Measurements from ENCODE around the gene CACNA1B. TPM values are rescaled to one million over a fixed set of nuclear protein-coding genes. Genes with fewer than 3 reads are reported as not detected.

CACNA1B gene
- total RNA-seq, 2 donors from 2014 or later = 3.6 to 7.9 TPM

GRCh38 chr9:138043061-138043410, 165.5 kb downstream of the CACNA1B start:
- Histone ChIP-seq H3K4me3 (ENCODE audit: low read length) (no peak overlapping the region), H3K9ac (ENCODE audit: extremely low read depth, low read length, poor library complexity, severe bottlenecking) (no peak overlapping the region), H3K27ac (ENCODE audit: low read depth, low read length) (no peak overlapping the region), H3K9me3 (ENCODE audit: control insufficient read depth, low read length) (peaks cover 6% of the 10 kb centered on the region), H3K4me1 (ENCODE audit: control insufficient read depth, insufficient read depth, low read length) (no peaks in the 10 kb centered on the region), H3K27me3 (ENCODE audit: control insufficient read depth, insufficient read depth, low read length, poor library complexity, severe bottlenecking) (no peaks in the 10 kb centered on the region), H3K36me3 (ENCODE audit: control insufficient read depth, insufficient read depth, low read length) (no peaks in the 10 kb centered on the region)
- no peak for TF ChIP-seq CTCF (conservative IDR thresholded peaks at IDR 0.05)
- 85 to 100% methylated on average over 5 to 12 of the region's 12 CpGs for WGBS, 2 experiments (ENCODE audit: insufficient coverage in 1 of 2, insufficient read length in 1 of 2)
- Mint-ChIP-seq H3K27ac (no peak overlapping the region), H3K27me3 (ENCODE audit: insufficient read depth) (no peaks in the 10 kb centered on the region), H3K4me1 (peaks cover 27% of the 10 kb centered on the region), H3K36me3 (ENCODE audit: low read depth) (peaks cover 28% of the 10 kb centered on the region), H3K9me3 (no peaks in the 10 kb centered on the region), H3K4me3 (no peak overlapping the region)
- no peak for DNase-seq

GRCh38 chr9:138043411-138044345, 166.1 kb downstream of the CACNA1B start:
- no peak overlapping the region for H3K4me3 ChIP-seq (ENCODE audit: low read length)
- no peaks in the 10 kb centered on the region for H3K9me3 ChIP-seq (ENCODE audit: control insufficient read depth, low read length)
- Mint-ChIP-seq H3K9me3 (no peaks in the 10 kb centered on the region), H3K4me3 (no peak overlapping the region), H3K36me3 (ENCODE audit: low read depth) (peaks cover 31% of the 10 kb centered on the region), H3K4me1 (peaks cover 27% of the 10 kb centered on the region), H3K27ac (no peak overlapping the region), H3K27me3 (ENCODE audit: insufficient read depth) (no peaks in the 10 kb centered on the region)
- WGBS, 2 experiments (ENCODE audit: insufficient coverage in 1 of 2, insufficient read length in 1 of 2) = 91 to 96% methylated on average over 39 to 42 of the region's 42 CpGs
- no peak overlapping the region for H3K27ac ChIP-seq (ENCODE audit: low read depth, low read length)
- H3K27me3 ChIP-seq (ENCODE audit: control insufficient read depth, insufficient read depth, low read length, poor library complexity, severe bottlenecking) = no peaks in the 10 kb centered on the region
- TF ChIP-seq CTCF (conservative IDR thresholded peaks at IDR 0.05) = no peak
- no peak overlapping the region for H3K9ac ChIP-seq (ENCODE audit: extremely low read depth, low read length, poor library complexity, severe bottlenecking)
- peak; percentile 37 for DNase-seq
- no peaks in the 10 kb centered on the region for H3K36me3 ChIP-seq (ENCODE audit: control insufficient read depth, insufficient read depth, low read length)
- H3K4me1 ChIP-seq (ENCODE audit: control insufficient read depth, insufficient read depth, low read length) = no peaks in the 10 kb centered on the region

GRCh38 chr9:138044485-138045383, 167.2 kb downstream of the CACNA1B start:
- 87 to 98% methylated on average over 14 to 18 of the region's 18 CpGs for WGBS, 2 experiments (ENCODE audit: insufficient coverage in 1 of 2, insufficient read length in 1 of 2)
- peaks cover 28% of the 10 kb centered on the region for H3K4me1 Mint-ChIP-seq
- Histone ChIP-seq H3K4me1 (ENCODE audit: control insufficient read depth, insufficient read depth, low read length) (no peaks in the 10 kb centered on the region), H3K36me3 (ENCODE audit: control insufficient read depth, insufficient read depth, low read length) (no peaks in the 10 kb centered on the region), H3K27ac (ENCODE audit: low read depth, low read length) (no peak overlapping the region), H3K4me3 (ENCODE audit: low read length) (no peak overlapping the region), H3K27me3 (ENCODE audit: control insufficient read depth, insufficient read depth, low read length, poor library complexity, severe bottlenecking) (no peaks in the 10 kb centered on the region), H3K9ac (ENCODE audit: extremely low read depth, low read length, poor library complexity, severe bottlenecking) (no peak overlapping the region), H3K9me3 (ENCODE audit: control insufficient read depth, low read length) (no peaks in the 10 kb centered on the region)
- TF ChIP-seq CTCF (conservative IDR thresholded peaks at IDR 0.05) = no peak
- no peak overlapping the region for H3K27ac Mint-ChIP-seq
- H3K36me3 Mint-ChIP-seq (ENCODE audit: low read depth) = peaks cover 33% of the 10 kb centered on the region
- H3K27me3 Mint-ChIP-seq (ENCODE audit: insufficient read depth) = no peaks in the 10 kb centered on the region
- no peaks in the 10 kb centered on the region for H3K9me3 Mint-ChIP-seq
- H3K4me3 Mint-ChIP-seq = no peak overlapping the region
- no peak for DNase-seq

Data from endodermal cell (in vitro differentiated cells).